ENCODE data around the gene ATP6V1A.

DNA sequence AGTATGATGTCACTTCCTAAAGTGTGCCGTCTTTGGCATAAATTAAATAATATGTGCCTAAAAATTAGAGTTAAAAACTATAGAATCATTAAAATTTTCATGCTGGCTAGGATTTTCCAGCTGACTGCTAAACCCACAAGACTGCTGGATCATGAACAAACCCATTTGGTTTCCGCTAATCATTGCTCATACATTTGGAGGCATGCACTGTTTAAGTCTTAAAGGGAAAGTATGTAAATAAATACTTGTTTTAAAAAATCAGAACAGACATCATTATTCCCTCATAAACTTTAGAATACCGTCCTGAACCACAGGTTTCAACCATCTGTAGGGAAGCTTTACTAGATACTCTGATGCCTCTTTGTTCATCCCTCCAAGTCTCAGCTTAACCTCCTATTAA, 26.5 kb downstream of the ATP6V1A start:
- no peak for TF ChIP-seq EZH2 (IDR thresholded peaks at IDR 0.05; ENCODE audit: borderline replicate concordance, insufficient read depth, low read depth, low read length, poor library complexity, severe bottlenecking)
- TF ChIP-seq CTCF (IDR thresholded peaks at IDR 0.05): no peak
